ENCODE results near the gene SDHC. TPM values are rescaled to one million over a fixed set of nuclear protein-coding genes. Genes with fewer than 3 reads are reported as not detected.
A peak's percentile ranks its signal among the peaks of the same experiment; 100 is the strongest.

The SDHC gene
- total and polyA plus RNA-seq, 5 experiments from 2014 or later, result 113 to 297 (median 212) TPM

GRCh38 chr1:161297415-161297814, 16.8 kb upstream of the SDHC start:
- H3K4me1 Mint-ChIP-seq, result peaks cover 0 to 11% (median 6%) of the 10 kb centered on the region in 4 donors
- H3K4me3 Mint-ChIP-seq, result no peak overlapping the region
- ATAC-seq (no peak), DNase-seq (no peak)
- no peaks in the 10 kb centered on the region for H3K9me3 Mint-ChIP-seq
- peaks cover 0 to 2% (median 0%) of the 10 kb centered on the region in 3 donors for H3K36me3 Mint-ChIP-seq
- no peaks in the 10 kb centered on the region for H3K27me3 Mint-ChIP-seq
- POLR2A ChIA-PET, result no interaction called here
- peak overlapping the region in 3 of 10 donors; percentile 22 to 79 (median 29) for H3K27ac Mint-ChIP-seq

GRCh38 chr1:161298116-161298515, 16.1 kb upstream of the SDHC start:
- Mint-ChIP-seq H3K27ac (peak overlapping the region in 4 of 10 donors; percentile 1 to 78 (median 28)), H3K9me3 (no peaks in the 10 kb centered on the region), H3K4me3 (peak overlapping the region in 1 of 10 donors; percentile 12), H3K36me3 (peaks cover 0 to 8% (median 0%) of the 10 kb centered on the region in 3 donors), H3K4me1 (peaks cover 2 to 15% (median 8%) of the 10 kb centered on the region in 4 donors), H3K27me3 (no peaks in the 10 kb centered on the region)
- POLR2A ChIA-PET, result no interaction called here
- no peak for DNase-seq
- no peak for ATAC-seq

- H3K27ac Mint-ChIP-seq, result peak overlapping the region in 6 of 10 donors; percentile 4 to 83 (median 56)
- POLR2A ChIA-PET, result no interaction called here
- ATAC-seq, result peak; percentile 44 to 76
These were observed 14.8 kb upstream of the SDHC start for GRCh38 chr1:161299347-161299746.

GRCh38 chr1:161300478-161300877, 13.7 kb upstream of the SDHC start:
- Mint-ChIP-seq H3K27ac (peak overlapping the region in 2 of 10 donors; percentile 10 to 17), H3K27me3 (no peaks in the 10 kb centered on the region), H3K9me3 (no peaks in the 10 kb centered on the region), H3K4me1 (peaks cover 10 to 33% (median 26%) of the 10 kb centered on the region in 4 donors), H3K4me3 (no peak overlapping the region), H3K36me3 (peaks cover 0 to 15% (median 2%) of the 10 kb centered on the region in 3 donors)
- DNase-seq (no peak), ATAC-seq (no peak)
- POLR2A ChIA-PET, result no interaction called here

More at GRCh38 chr1:161299347-161299746, 14.8 kb upstream of the SDHC start:
- H3K27me3 Mint-ChIP-seq, result no peaks in the 10 kb centered on the region
- peak overlapping the region in 1 of 10 donors; percentile 6 for H3K4me3 Mint-ChIP-seq
- DNase-seq, result no peak
- peaks cover 0 to 15% (median 2%) of the 10 kb centered on the region in 3 donors for H3K36me3 Mint-ChIP-seq
- no peaks in the 10 kb centered on the region for H3K9me3 Mint-ChIP-seq
- H3K4me1 Mint-ChIP-seq, result peaks cover 4 to 23% (median 16%) of the 10 kb centered on the region in 4 donors

GRCh38 chr1:161304927-161305866, 9.0 kb upstream of the SDHC start:
- H3K4me1 Mint-ChIP-seq, result peaks cover 14 to 44% (median 38%) of the 10 kb centered on the region in 4 donors
- no peak for ATAC-seq

GRCh38 chr1:161305867-161306519, 8.2 kb upstream of the SDHC start:
- ATAC-seq (peak; percentile 95 to 97), DNase-seq (peak; percentile 77 to 96 (median 91))
- peak overlapping the region; percentile 92 to 100 (median 98) for H3K4me3 Mint-ChIP-seq
- H3K27me3 Mint-ChIP-seq, result no peaks in the 10 kb centered on the region
- H3K4me1 Mint-ChIP-seq, result peaks cover 14 to 44% (median 37%) of the 10 kb centered on the region in 4 donors
- H3K36me3 Mint-ChIP-seq, result peaks cover 0 to 12% (median 2%) of the 10 kb centered on the region in 3 donors
- peak overlapping the region; percentile 90 to 99 (median 96) for H3K27ac Mint-ChIP-seq
- POLR2A ChIA-PET, result interaction anchor here (0.7 to 4.0 kb wide), 23 partner anchors 9 to 510 kb away, joined by 3 to 23 read pairs (median 5); partner anchors contain the start of genes APOA2, B4GALT3, F11R and FCER1G
- H3K9me3 Mint-ChIP-seq, result no peaks in the 10 kb centered on the region

More at GRCh38 chr1:161304927-161305866, 9.0 kb upstream of the SDHC start:
- Mint-ChIP-seq H3K36me3 (peaks cover 0 to 15% (median 2%) of the 10 kb centered on the region in 3 donors), H3K27me3 (no peaks in the 10 kb centered on the region), H3K9me3 (no peaks in the 10 kb centered on the region), H3K27ac (peak overlapping the region; percentile 77 to 99 (median 96)), H3K4me3 (peak overlapping the region; percentile 92 to 100 (median 98))
- peak in 1 of 10 donors; percentile 11 for DNase-seq
- POLR2A ChIA-PET, result interaction anchor here (0.7 to 4.0 kb wide), 20 partner anchors 9 to 509 kb away, joined by 3 to 23 read pairs (median 5); partner anchors contain the start of genes APOA2, B4GALT3, FCER1G and LY9

GRCh38 chr1:161307230-161307768, 6.9 kb upstream of the SDHC start:
- POLR2A ChIA-PET, result interaction anchor here (0.6 to 4.0 kb wide), 4 partner anchors 81 to 111 kb away, joined by 3 to 23 read pairs (median 12); partner anchors contain the start of genes NDUFS2 and TOMM40L
- Mint-ChIP-seq H3K4me3 (peak overlapping the region in 2 of 10 donors; percentile 7 to 32), H3K36me3 (peaks cover 0 to 12% (median 2%) of the 10 kb centered on the region in 3 donors), H3K9me3 (no peaks in the 10 kb centered on the region), H3K4me1 (peaks cover 14 to 44% (median 37%) of the 10 kb centered on the region in 4 donors), H3K27me3 (no peaks in the 10 kb centered on the region), H3K27ac (peak overlapping the region; percentile 90 to 99 (median 96))
- DNase-seq (peak in 2 of 10 donors; percentile 10 to 13), ATAC-seq (no peak)

GRCh38 chr1:161307892-161308638, 6.1 kb upstream of the SDHC start:
- Mint-ChIP-seq H3K27ac (peak overlapping the region in 9 of 10 donors; percentile 7 to 99 (median 82)), H3K9me3 (no peaks in the 10 kb centered on the region), H3K36me3 (peaks cover 0 to 7% (median 2%) of the 10 kb centered on the region in 3 donors), H3K4me1 (peaks cover 14 to 38% (median 35%) of the 10 kb centered on the region in 4 donors), H3K27me3 (no peaks in the 10 kb centered on the region), H3K4me3 (no peak overlapping the region)
- DNase-seq, result no peak
- POLR2A ChIA-PET, result interaction anchor here (0.6 to 4.0 kb wide), 2 partner anchors 82 to 1076 kb away, joined by 6 to 23 read pairs; partner anchors contain the start of gene TOMM40L
- no peak for ATAC-seq

GRCh38 chr1:161309868-161310267, 4.3 kb upstream of the SDHC start, which contains the start of gene MPZ:
MPZ (minus strand) TSS chr1:161309968; CDS start chr1:161309905, 63 bp downstream.
- POLR2A ChIA-PET, result no interaction called here
- Mint-ChIP-seq H3K27ac (peak within 1 kb of the TSS in 4 of 10 donors; percentile 7 to 97 (median 20)), H3K4me1 (peaks cover 11 to 37% (median 33%) of the 10 kb centered on the region in 4 donors), H3K4me3 (no peak within 1 kb of the TSS), H3K27me3 (no peaks in the 10 kb centered on the region), H3K9me3 (no peaks in the 10 kb centered on the region), H3K36me3 (no peaks in the 10 kb centered on the region)
- ATAC-seq, result no peak
- DNase-seq, result no peak

- Mint-ChIP-seq H3K36me3 (no peaks in the 10 kb centered on the region), H3K9me3 (no peaks in the 10 kb centered on the region), H3K4me3 (peak overlapping the region in 1 of 10 donors; percentile 11), H3K27me3 (no peaks in the 10 kb centered on the region), H3K27ac (peak overlapping the region in 3 of 10 donors; percentile 41 to 67 (median 58)), H3K4me1 (peaks cover 11 to 32% (median 28%) of the 10 kb centered on the region in 4 donors)
- ATAC-seq, result no peak
- POLR2A ChIA-PET, result interaction anchor here (0.5 kb wide), 1 partner anchor 97 kb away, joined by 3 read pairs; no protein-coding TSS in a partner anchor
- no peak for DNase-seq
These were observed 2.5 kb upstream of the SDHC start for GRCh38 chr1:161311595-161312181.
